GM15510 (cell line): ENCODE results near the gene RTCB.
"Not testable (repeated sequence)": the region's sequence is repeated elsewhere in the genome, so short reads cannot be mapped to it uniquely, and the experiment has no call there.

Experiments used
- POLR2A ChIP-seq: IDR thresholded peaks from 3 replicates; pipeline ENCODE4 v1.6.1; 2011; ENCODE audit warnings: borderline replicate concordance; ENCODE audit not compliant: insufficient read length; ENCODE audit errors: extremely low read depth

RTCB gene

GRCh38 chr22:32404021-32404420 is 8.0 kb downstream of the RTCB start:
- no peak for TF ChIP-seq POLR2A

GRCh38 chr22:32401486-32401885 is 10.6 kb downstream of the RTCB start:
- TF ChIP-seq POLR2A: no peak

DNA sequence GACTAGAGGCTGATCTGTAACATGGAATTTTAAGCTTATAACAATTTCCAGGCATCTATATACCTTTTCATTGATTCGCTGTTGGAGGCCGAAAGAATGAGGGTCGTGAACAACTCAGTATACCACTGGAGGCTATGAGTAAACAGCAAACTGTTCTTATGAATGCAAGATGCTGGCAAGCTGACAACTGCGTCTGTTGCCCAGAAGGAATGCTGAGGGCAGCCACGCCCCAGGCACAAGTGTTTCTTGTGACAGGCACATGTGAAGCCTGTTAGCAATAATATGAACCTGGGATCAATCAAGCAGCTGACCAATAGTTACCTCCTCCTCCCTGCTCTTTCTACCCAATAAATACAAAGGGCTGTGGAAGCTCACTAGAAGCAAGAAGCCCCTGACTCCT is 15.3 kb downstream of the RTCB start:
- no peak for TF ChIP-seq POLR2A

DNA sequence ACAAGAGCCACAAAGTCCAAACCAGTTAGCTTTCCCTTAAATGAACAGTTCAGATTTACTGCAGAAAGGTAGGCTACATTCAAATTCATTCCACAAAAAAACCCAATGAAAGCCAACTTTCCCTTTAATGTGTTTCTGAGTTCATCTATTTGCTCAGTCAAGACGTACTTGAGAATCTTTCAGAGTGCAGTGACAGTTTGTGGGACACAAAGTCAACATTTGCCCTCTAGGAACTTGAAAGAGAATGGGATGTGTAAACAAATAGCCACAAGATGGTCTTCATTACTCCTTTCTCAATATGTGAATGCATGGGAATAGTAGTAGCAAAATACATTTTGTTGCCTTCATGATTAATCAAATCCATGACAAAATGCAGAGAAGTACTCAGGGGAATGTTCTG is 15.8 kb downstream of the RTCB start:
- TF ChIP-seq POLR2A: no peak

- TF ChIP-seq POLR2A: no peak
Measured at GRCh38 chr22:32395107-32395506, 16.9 kb downstream of the RTCB start.

DNA sequence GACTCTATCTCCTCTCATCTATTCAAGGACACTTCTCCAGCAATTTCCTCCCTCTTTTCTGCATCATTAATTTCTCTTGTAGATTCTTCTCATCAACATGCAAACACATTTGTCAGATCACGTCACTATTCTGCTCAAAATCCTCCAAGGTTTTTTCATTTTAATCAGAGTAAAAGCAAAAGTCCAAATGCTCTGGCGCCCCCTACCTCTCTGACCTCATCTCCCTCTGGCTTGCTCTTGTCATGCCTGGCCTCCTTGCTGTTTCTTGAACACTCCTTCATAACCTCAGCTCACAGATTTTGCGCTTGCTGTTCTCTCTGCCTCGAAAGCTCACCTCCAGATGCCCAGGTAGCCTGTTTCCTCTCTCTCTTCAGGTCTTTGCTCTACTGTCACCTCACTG is 22.4 kb downstream of the RTCB start:
- no peak for TF ChIP-seq POLR2A

DNA sequence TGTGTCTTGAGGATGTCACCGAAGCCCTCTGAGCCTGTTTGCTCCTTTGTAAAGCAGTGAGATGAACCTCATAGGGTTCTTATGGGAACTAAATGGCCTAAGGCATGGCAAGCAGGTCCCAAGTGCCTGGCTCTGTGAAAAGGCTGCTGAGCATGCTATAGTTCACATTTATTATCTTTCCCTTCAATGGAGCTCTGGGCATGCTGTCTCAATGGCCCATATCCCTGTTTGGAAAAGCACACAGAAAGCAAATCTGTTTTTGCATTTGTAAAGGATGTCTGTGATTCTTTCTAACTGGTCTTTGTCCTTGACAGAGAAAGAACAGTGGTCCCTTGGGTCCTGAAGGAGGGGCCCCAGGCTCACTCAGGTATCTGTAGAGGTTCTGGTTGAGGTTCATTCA is 26.4 kb downstream of the RTCB start:
- no peak for TF ChIP-seq POLR2A

- TF ChIP-seq POLR2A: no peak
Measured at GRCh38 chr22:32380991-32381390, 31.1 kb downstream of the RTCB start.

DNA sequence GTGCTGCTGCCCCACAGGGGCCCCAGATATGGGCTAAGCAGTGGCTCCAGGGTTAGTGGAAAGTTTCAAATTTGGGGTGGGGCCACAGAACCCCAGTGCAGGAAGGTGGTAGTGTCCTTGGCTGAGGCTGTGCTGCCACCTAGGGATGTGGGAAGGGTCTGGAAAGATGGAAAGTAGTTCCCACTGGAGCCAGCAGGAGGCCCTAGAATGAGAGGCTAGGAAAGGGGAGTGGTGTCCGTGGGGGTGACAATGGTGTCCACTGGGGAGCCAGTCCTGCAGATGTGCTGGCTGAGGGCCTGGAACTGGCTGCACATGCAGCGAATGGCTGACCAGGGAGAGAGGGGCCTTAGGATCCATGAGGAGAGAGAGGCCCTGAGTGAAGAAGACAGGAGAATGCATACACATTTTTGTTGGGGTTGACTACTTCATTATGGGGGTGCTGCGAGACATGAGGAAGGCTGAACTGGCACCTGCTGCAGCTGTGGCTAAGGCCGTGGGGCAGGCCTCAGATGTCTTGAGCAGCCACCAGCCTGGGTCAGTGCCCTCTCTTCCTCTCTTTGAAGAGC is 33.3 kb downstream of the RTCB start:
- TF ChIP-seq POLR2A: no peak

GRCh38 chr22:32376681-32377080 is 35.4 kb downstream of the RTCB start:
- TF ChIP-seq POLR2A: no peak

- TF ChIP-seq POLR2A: no peak
Measured at GRCh38 chr22:32375678-32376450, 36.2 kb downstream of the RTCB start.

- TF ChIP-seq POLR2A: no peak
Measured at GRCh38 chr22:32364210-32364609, 47.8 kb downstream of the RTCB start.

- TF ChIP-seq POLR2A: no peak
Measured at GRCh38 chr22:32361257-32361656, 50.8 kb downstream of the RTCB start.

GRCh38 chr22:32357567-32357966 is 54.5 kb downstream of the RTCB start, which contains the start of gene RFPL3:
TSS of gene RFPL3 (plus strand) at chr22:32357867. CDS start at chr22:32358072, 205 bp downstream.
- not testable (repeated sequence) for TF ChIP-seq POLR2A

GRCh38 chr22:32355760-32356159 is 56.3 kb downstream of the RTCB start:
- no peak for TF ChIP-seq POLR2A
